Transverse colon (tissue), 4 donors: ENCODE data around the gene UROC1. TPM values are rescaled to one million over a fixed set of nuclear protein-coding genes. Genes with fewer than 3 reads are reported as not detected.

Experiments
- DNase-seq: peaks from one replicate; pipeline ENCODE4 v3.0.0-alpha.2; 2019
- H3K27ac ChIP-seq, 4 donors: fragments of 200-600 bp; sonication (generic); 2 replicates each; pipeline ENCODE4 v1.5.1; 2016 to 2018; ENCODE audit warnings: inconsistent platforms in 4 of 4
- H3K27me3 ChIP-seq: fragments of 200-600 bp; sonication (generic); 2 replicates; pipeline ENCODE4 v1.5.1; 2017; ENCODE audit warnings: inconsistent platforms
- H3K36me3 ChIP-seq, 4 donors: fragments of 200-600 bp; sonication (generic); 2 replicates each; pipeline ENCODE4 v1.5.1; 2017 to 2019; ENCODE audit warnings: inconsistent platforms in 4 of 4
- H3K4me1 ChIP-seq, 4 donors: fragments of 200-600 bp; sonication (generic); 2 replicates each; pipeline ENCODE4 v1.5.1; 2017 to 2020; ENCODE audit warnings: inconsistent platforms in 4 of 4
- H3K4me3 ChIP-seq, 4 donors: fragments of 200-600 bp; sonication (generic); 1 replicate in 1 of 4; 2 replicates in 3 of 4; pipeline versions ENCODE4 v1.5.1 to v1.6.1; 2017 to 2019; ENCODE audit warnings: inconsistent platforms in 4 of 4
- H3K9me3 ChIP-seq, 2 donors: fragments of 200-600 bp; sonication (generic); 2 replicates each; pipeline ENCODE4 v1.5.1; 2017 to 2019; ENCODE audit warnings: inconsistent platforms in 2 of 2
- CTCF ChIP-seq, 5 experiments: fragments of 200-600 bp in 3 of 5; fragments of 450-650 bp in 2 of 5; sonication (generic) in 3 of 5; IDR thresholded peaks; 1 replicate in 2 of 5; 2 replicates in 3 of 5; pipeline ENCODE4 v1.5.1; 2016 to 2017; ENCODE audit warnings: antibody characterized with exemption in 5 of 5, inconsistent platforms in 3 of 5, mild to moderate bottlenecking in 2 of 5, moderate library complexity in 1 of 5
- EP300 ChIP-seq: sonication (generic); formaldehyde crosslinking; IDR thresholded peaks from one replicate; pipeline ENCODE4 v1.6.1; 2017; ENCODE audit warnings: antibody characterized with exemption, low read depth
- POLR2A ChIP-seq: fragments of 450-650 bp; IDR thresholded peaks from one replicate; pipeline ENCODE4 v1.6.1; 2016; ENCODE audit warnings: antibody characterized with exemption, mild to moderate bottlenecking, moderate library complexity
- POLR2AphosphoS5 ChIP-seq, 3 donors: sonication (generic); formaldehyde crosslinking; IDR thresholded peaks; one replicate each; pipeline ENCODE4 v1.6.1; 2016; ENCODE audit warnings: antibody characterized with exemption in 3 of 3
- WGBS, 2 donors: methylation state at CpG; one replicate each; pipeline ENCODE4 v1.1.5; 2018; ENCODE audit warnings: low coverage in 1 of 2; 5-methylcytosine and 5-hydroxymethylcytosine counted together
- in situ Hi-C, 4 donors: fragments of 200-750 bp; cut with MboI; loops; one replicate each; pipeline versions ENCODE4 v1.15.0 to v1.15.1; 2017; ENCODE audit warnings: low sequenced_read_pairs in 3 of 4, low pct_ligation_motif_present in 1 of 4, low pct_unique_long_range_greater_than_20kb in 1 of 4
- intact Hi-C: fragments of 100-400 bp; cut with DNase I; formaldehyde crosslinking; loops from one replicate; pipeline ENCODE4 v1.15.1; 2023; ENCODE audit warnings: low total_unique reads
- total RNA-seq, 4 donors: library from RNA; depleted of rRNA; stranded (reverse); fragments of >200 nt; gene quantifications; one replicate each; pipeline ENCODE4 v1.1.0, GENCODE V29; 2016

UROC1 gene
- total RNA-seq, 4 donors from 2014 or later, result not detected

GRCh38 chr3:126528419-126528799 lies 10.8 kb upstream of the UROC1 start:
- TF ChIP-seq CTCF (IDR thresholded peaks at IDR 0.05) (no peak), POLR2AphosphoS5 (IDR thresholded peaks at IDR 0.05) (no peak), POLR2A (no peak), EP300 (no peak)
- intact Hi-C loops, result no loop called here
- H3K27ac ChIP-seq, result no peak overlapping the region

GRCh38 chr3:126527455-126528211 lies 10.1 kb upstream of the UROC1 start:
- no peak for DNase-seq
- WGBS, 2 donors, result 79% methylated on average over 6 of the region's 6 CpGs; no CpG with 5 or more reads in 1 of the 2 donors
- Histone ChIP-seq H3K27me3 (peaks cover 19% of the 10 kb centered on the region), H3K4me3 (no peak overlapping the region), H3K27ac (no peak overlapping the region), H3K9me3 (no peaks in the 10 kb centered on the region), H3K36me3 (no peaks in the 10 kb centered on the region), H3K4me1 (peaks cover 4 to 18% (median 13%) of the 10 kb centered on the region in 4 donors)
- intact Hi-C loops (no loop called here), in situ Hi-C loops (no loop called here)
- TF ChIP-seq POLR2A (no peak), EP300 (no peak), POLR2AphosphoS5 (IDR thresholded peaks at IDR 0.05) (no peak), CTCF (IDR thresholded peaks at IDR 0.05) (no peak)

More at GRCh38 chr3:126528419-126528799, 10.8 kb upstream of the UROC1 start:
- Histone ChIP-seq H3K36me3 (no peaks in the 10 kb centered on the region), H3K4me3 (no peak overlapping the region), H3K27me3 (peaks cover 13% of the 10 kb centered on the region), H3K9me3 (no peaks in the 10 kb centered on the region), H3K4me1 (peaks cover 4 to 14% (median 13%) of the 10 kb centered on the region in 4 donors)
- in situ Hi-C loops, result no loop called here
- no peak for DNase-seq
- WGBS, 2 donors, result 60 to 85% methylated on average over 1 to 5 of the region's 5 CpGs

- H3K9me3 ChIP-seq, result no peaks in the 10 kb centered on the region
- H3K27ac ChIP-seq, result no peak overlapping the region
- in situ Hi-C loops (no loop called here), intact Hi-C loops (no loop called here)
- H3K4me1 ChIP-seq, result peaks cover 4 to 18% (median 13%) of the 10 kb centered on the region in 4 donors
- TF ChIP-seq POLR2A (no peak), POLR2AphosphoS5 (IDR thresholded peaks at IDR 0.05) (no peak), EP300 (no peak), CTCF (IDR thresholded peaks at IDR 0.05) (no peak)
- 83% methylated on average over 7 of the region's 7 CpGs; no CpG with 5 or more reads in 1 of the 2 donors for WGBS, 2 donors
- no peak overlapping the region for H3K4me3 ChIP-seq
- H3K36me3 ChIP-seq, result no peaks in the 10 kb centered on the region
- peaks cover 19% of the 10 kb centered on the region for H3K27me3 ChIP-seq
- no peak for DNase-seq
These were observed 9.4 kb upstream of the UROC1 start for GRCh38 chr3:126527006-126527405.

- Histone ChIP-seq H3K4me1 (peaks cover 4 to 18% (median 13%) of the 10 kb centered on the region in 4 donors), H3K4me3 (no peak overlapping the region), H3K27ac (no peak overlapping the region), H3K9me3 (no peaks in the 10 kb centered on the region), H3K27me3 (peaks cover 19% of the 10 kb centered on the region), H3K36me3 (no peaks in the 10 kb centered on the region)
- intact Hi-C loops (no loop called here), in situ Hi-C loops (no loop called here)
- DNase-seq, result no peak
- TF ChIP-seq POLR2A (no peak), EP300 (no peak)
- 71% methylated on average over 7 of the region's 7 CpGs; no CpG with 5 or more reads in 1 of the 2 donors for WGBS, 2 donors
These were observed 9.1 kb upstream of the UROC1 start for GRCh38 chr3:126526668-126527005.
